HEK293T (cell line): ENCODE data around the gene SF3A2.

Experiments
- CTCF ChIA-PET: fragments of 350-600 bp; formaldehyde crosslinking; extraction: SDS; loops from one replicate; lab custom pipeline; 2021; ENCODE audit warnings: antibody characterized with exemption, inconsistent platforms; lab: Yijun Ruan, JAX
- POLR2A ChIA-PET: fragments of 350-600 bp; formaldehyde crosslinking; extraction: SDS; loops from one replicate; lab custom pipeline; 2020; ENCODE audit warnings: antibody characterized with exemption, inconsistent platforms; lab: Yijun Ruan, JAX
- DNase-seq: peaks from one replicate; pipeline ENCODE4 v3.0.0; 2012; ENCODE audit warnings: mixed read lengths; ENCODE audit errors: extremely low spot score
- ARNT ChIP-seq: fragments of 450-650 bp; IDR thresholded peaks from 2 replicates; pipeline ENCODE4 v1.6.1; 2017; ENCODE audit warnings: mild to moderate bottlenecking
- BHLHE40 ChIP-seq: fragments of 450-650 bp; IDR thresholded peaks from 2 replicates; pipeline ENCODE4 v1.6.1; 2016; ENCODE audit warnings: mild to moderate bottlenecking, moderate library complexity, borderline replicate concordance
- CTBP1 ChIP-seq: fragments of 450-650 bp; IDR thresholded peaks from 2 replicates; pipeline ENCODE4 v1.6.1; 2016; ENCODE audit warnings: borderline replicate concordance
- ELF4 ChIP-seq: fragments of 450-650 bp; IDR thresholded peaks from 2 replicates; pipeline ENCODE4 v1.6.1; 2017; ENCODE audit warnings: antibody characterized with exemption
- FOXA1 ChIP-seq: fragments of 450-650 bp; IDR thresholded peaks from 2 replicates; pipeline ENCODE4 v1.6.1; 2016; ENCODE audit warnings: mild to moderate bottlenecking
- FOXK2 ChIP-seq: fragments of 450-650 bp; IDR thresholded peaks from 2 replicates; pipeline ENCODE4 v1.6.1; 2016; ENCODE audit warnings: mild to moderate bottlenecking
- FOXM1 ChIP-seq: fragments of 450-650 bp; IDR thresholded peaks from 2 replicates; pipeline ENCODE4 v1.6.1; 2017; ENCODE audit warnings: mild to moderate bottlenecking, borderline replicate concordance
- HDGF ChIP-seq: fragments of 450-650 bp; IDR thresholded peaks from 2 replicates; pipeline ENCODE4 v1.6.1; 2017; ENCODE audit warnings: antibody characterized with exemption, borderline replicate concordance
- L3MBTL2 ChIP-seq: fragments of 450-650 bp; conservative IDR thresholded peaks from 2 replicates; pipeline ENCODE4 v1.6.1; 2016; ENCODE audit warnings: mild to moderate bottlenecking
- LEF1 ChIP-seq: fragments of 450-650 bp; IDR thresholded peaks from 2 replicates; pipeline ENCODE4 v1.6.1; 2017; ENCODE audit warnings: mild to moderate bottlenecking, borderline replicate concordance
- NFRKB ChIP-seq: fragments of 450-650 bp; IDR thresholded peaks from 2 replicates; pipeline ENCODE4 v1.6.1; 2016; ENCODE audit warnings: mild to moderate bottlenecking, moderate library complexity
- PKNOX1 ChIP-seq: fragments of 450-650 bp; IDR thresholded peaks from 2 replicates; pipeline ENCODE4 v1.6.1; 2016
- SP1 ChIP-seq: fragments of 450-650 bp; IDR thresholded peaks from 2 replicates; pipeline ENCODE4 v1.6.1; 2017
- SUZ12 ChIP-seq: fragments of 450-650 bp; IDR thresholded peaks from 2 replicates; pipeline ENCODE4 v1.6.1; 2016; ENCODE audit warnings: mild to moderate bottlenecking
- TARDBP ChIP-seq: fragments of 450-650 bp; IDR thresholded peaks from 2 replicates; pipeline ENCODE4 v1.6.1; 2016
- ZNF384 ChIP-seq: fragments of 450-650 bp; IDR thresholded peaks from 2 replicates; pipeline ENCODE4 v1.6.1; 2016

SF3A2 gene

DNA sequence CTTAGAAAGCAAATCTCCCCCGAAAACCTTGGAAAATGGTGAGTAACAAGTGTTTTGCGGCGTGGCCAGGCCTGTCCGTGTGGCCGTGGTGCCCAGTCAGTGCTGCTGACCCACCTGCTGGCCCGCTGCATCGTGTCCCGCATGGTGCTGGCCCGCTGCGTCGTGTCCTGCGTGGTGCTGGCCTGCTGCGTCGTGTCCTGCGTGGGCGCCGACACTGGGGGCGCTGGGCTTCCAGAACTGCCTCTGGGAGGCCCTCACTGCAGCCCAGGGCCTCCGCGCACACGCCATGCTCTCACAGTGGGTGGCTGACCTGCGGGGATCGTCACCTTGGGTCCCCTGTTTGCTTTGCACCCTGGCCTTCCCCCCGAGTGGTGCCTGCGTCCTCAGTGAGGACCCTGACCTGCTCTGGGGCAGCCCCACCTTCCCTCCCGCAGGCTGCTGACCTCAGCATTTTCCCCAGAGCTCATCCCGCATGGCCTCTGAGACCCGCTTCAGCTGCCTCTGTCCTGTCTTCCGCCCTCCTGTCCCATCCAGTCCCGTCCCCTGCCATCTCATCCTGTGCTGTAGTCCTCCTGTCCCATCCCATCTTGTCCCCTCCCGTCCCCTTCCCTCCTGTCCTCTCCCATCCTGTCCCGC is 11.1 kb upstream of the SF3A2 start:
- no peak for DNase-seq
- ChIA-PET CTCF (no interaction called here), POLR2A (no interaction called here)
- no peak for TF ChIP-seq ZNF384
- TF ChIP-seq PKNOX1: no peak
- TF ChIP-seq FOXK2: no peak
- no peak for TF ChIP-seq ARNT
- TF ChIP-seq HDGF: no peak
- TF ChIP-seq L3MBTL2: no peak
- TF ChIP-seq NFRKB: no peak
- no peak for TF ChIP-seq ELF4
- TF ChIP-seq SUZ12: no peak
- no peak for TF ChIP-seq SP1
- no peak for TF ChIP-seq BHLHE40
- no peak for TF ChIP-seq LEF1
- no peak for TF ChIP-seq FOXM1
- TF ChIP-seq TARDBP: no peak
- no peak for TF ChIP-seq CTBP1
- no peak for TF ChIP-seq FOXA1

DNA sequence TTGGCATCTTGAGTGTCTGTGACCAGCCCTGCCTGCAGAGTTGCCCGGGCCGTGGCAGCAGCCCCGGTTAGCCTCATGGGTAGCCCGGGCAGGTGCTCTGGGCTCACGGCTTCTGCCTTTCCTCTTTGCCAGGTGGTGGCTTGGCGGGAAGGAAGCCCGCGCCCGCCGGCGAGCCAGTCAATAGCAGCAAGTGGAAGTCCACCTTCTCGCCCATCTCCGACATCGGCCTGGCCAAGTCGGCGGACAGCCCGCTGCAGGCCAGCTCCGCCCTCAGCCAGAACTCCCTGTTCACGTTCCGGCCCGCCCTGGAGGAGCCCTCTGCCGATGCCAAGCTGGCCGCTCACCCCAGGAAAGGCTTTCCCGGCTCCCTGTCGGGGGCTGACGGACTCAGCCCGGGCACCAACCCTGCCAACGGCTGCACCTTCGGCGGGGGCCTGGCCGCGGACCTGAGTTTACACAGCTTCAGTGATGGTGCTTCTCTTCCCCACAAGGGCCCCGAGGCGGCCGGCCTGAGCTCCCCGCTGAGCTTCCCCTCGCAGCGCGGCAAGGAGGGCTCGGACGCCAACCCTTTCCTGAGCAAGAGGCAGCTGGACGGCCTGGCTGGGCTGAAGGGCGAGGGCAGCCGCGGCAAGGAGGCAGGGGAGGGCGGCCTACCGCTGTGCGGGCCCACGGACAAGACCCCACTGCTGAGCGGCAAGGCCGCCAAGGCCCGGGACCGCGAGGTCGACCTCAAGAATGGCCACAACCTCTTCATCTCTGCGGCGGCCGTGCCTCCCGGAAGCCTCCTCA is 10.4 kb upstream of the SF3A2 start:
- DNase-seq: no peak
- ChIA-PET CTCF (no interaction called here), POLR2A (no interaction called here)
- TF ChIP-seq PKNOX1 (no peak), ZNF384 (no peak), ARNT (no peak), SUZ12 (no peak), NFRKB (no peak), ELF4 (no peak), FOXM1 (no peak), LEF1 (no peak), HDGF (no peak), TARDBP (no peak), SP1 (no peak)

DNA sequence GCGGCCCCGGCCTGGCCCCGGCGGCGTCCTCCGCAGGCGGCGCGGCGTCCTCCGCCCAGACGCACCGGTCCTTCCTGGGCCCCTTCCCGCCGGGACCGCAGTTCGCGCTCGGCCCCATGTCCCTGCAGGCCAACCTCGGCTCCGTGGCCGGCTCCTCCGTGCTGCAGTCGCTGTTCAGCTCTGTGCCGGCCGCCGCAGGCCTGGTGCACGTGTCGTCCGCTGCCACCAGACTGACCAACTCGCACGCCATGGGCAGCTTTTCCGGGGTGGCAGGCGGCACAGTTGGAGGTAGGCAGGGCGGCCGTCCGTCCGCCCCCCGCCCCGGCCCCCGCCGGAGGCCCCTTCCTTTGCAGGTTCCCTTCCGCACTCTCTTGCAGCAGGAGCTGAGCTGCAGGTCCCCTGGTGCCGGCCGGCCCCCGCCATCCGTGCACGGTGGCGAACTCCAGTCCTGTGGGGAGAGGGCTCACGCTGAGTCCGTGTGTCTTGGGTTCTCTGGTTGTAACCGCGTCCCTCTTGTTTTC is 9.7 kb upstream of the SF3A2 start:
- TF ChIP-seq BHLHE40 (no peak), ARNT (no peak), TARDBP (no peak), FOXA1 (no peak), ZNF384 (no peak), FOXK2 (no peak), SUZ12 (no peak)
- CTCF ChIA-PET: no interaction called here
- POLR2A ChIA-PET: no interaction called here
- DNase-seq: no peak

DNA sequence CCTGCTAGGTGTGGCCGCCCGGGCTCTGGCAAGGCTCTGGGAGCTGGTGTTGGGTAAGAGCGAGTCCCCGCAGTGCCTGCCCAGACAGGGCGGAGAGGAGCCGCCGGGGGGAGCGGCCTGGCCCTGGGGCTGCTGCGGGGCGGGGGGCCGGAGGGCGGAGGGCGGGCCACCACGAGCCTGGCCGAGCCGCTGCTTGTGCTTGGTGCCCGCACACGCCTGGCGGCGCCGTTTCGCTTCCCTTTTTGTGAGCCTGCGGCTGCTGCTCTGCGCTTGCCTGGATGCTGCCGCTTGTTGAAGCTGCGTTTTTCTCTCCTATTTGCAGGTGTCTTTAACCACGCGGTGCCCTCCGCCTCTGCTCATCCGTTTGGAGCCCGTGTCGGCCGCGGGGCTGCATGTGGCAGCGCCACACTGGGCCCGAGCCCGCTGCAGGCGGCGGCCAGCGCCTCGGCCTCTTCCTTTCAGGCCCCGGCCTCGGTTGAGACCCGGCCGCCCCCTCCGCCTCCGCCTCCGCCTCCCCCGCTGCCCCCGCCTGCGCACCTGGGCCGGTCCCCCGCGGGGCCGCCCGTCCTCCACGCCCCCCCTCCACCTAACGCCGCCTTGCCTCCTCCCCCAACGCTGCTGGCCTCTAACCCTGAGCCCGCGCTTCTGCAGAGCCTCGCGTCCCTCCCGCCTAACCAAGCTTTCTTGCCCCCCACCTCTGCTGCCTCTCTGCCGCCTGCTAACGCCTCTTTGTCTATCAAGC is 9.0 kb upstream of the SF3A2 start:
- DNase-seq: no peak
- no peak for TF ChIP-seq SUZ12
- TF ChIP-seq ZNF384: no peak
- no peak for TF ChIP-seq ARNT
- no peak for TF ChIP-seq HDGF
- no peak for TF ChIP-seq FOXK2
- TF ChIP-seq PKNOX1: no peak
- TF ChIP-seq BHLHE40: no peak
- no peak for TF ChIP-seq LEF1
- no peak for TF ChIP-seq ELF4
- TF ChIP-seq NFRKB: no peak
- TF ChIP-seq SP1: no peak
- TF ChIP-seq FOXA1: no peak
- TF ChIP-seq CTBP1: no peak
- no peak for TF ChIP-seq L3MBTL2
- no peak for TF ChIP-seq TARDBP
- no peak for TF ChIP-seq FOXM1
- ChIA-PET POLR2A (no interaction called here), CTCF (no interaction called here)

- POLR2A ChIA-PET: no interaction called here
- CTCF ChIA-PET: no interaction called here
- DNase-seq: no peak
- TF ChIP-seq L3MBTL2: no peak
- TF ChIP-seq HDGF: no peak
- no peak for TF ChIP-seq PKNOX1
- no peak for TF ChIP-seq ELF4
- TF ChIP-seq FOXM1: no peak
- TF ChIP-seq CTBP1: no peak
- TF ChIP-seq TARDBP: no peak
- TF ChIP-seq FOXK2: no peak
- no peak for TF ChIP-seq SP1
- no peak for TF ChIP-seq SUZ12
- no peak for TF ChIP-seq LEF1
- no peak for TF ChIP-seq ZNF384
- TF ChIP-seq ARNT: no peak
- TF ChIP-seq NFRKB: no peak
- TF ChIP-seq BHLHE40: no peak
- TF ChIP-seq FOXA1: no peak
Measured at GRCh38 chr19:2228157-2229030, 8.2 kb upstream of the SF3A2 start.
